Gastroesophageal sphincter (tissue), 3 donors: ENCODE data around the gene EMILIN2.

ENCODE experiments used
- CTCF ChIP-seq, 4 experiments: fragments of 200-600 bp in 2 of 4; fragments of 450-650 bp in 2 of 4; sonication (generic) in 1 of 4; IDR thresholded peaks; one replicate each; pipeline ENCODE4 v1.5.1; 2017 to 2019; ENCODE audit warnings: antibody characterized with exemption in 4 of 4, mild to moderate bottlenecking in 2 of 4, moderate library complexity in 2 of 4
- POLR2AphosphoS5 ChIP-seq: sonication (generic); formaldehyde crosslinking; IDR thresholded peaks from one replicate; pipeline ENCODE4 v1.6.1; 2017; ENCODE audit warnings: antibody characterized with exemption

- TF ChIP-seq CTCF (IDR thresholded peaks at IDR 0.05) (no peak), POLR2AphosphoS5 (no peak)
Measured at GRCh38 chr18:2894131-2894840, 47.5 kb downstream of the EMILIN2 start.
